NCI-H1417 (cell line): ENCODE data around the gene FLRT2.

Experiments
- DNase-seq, 3 experiments: peaks; one replicate each; lab custom pipeline; 2025; lab: John Stamatoyannopoulos, UW

Gene FLRT2

DNA sequence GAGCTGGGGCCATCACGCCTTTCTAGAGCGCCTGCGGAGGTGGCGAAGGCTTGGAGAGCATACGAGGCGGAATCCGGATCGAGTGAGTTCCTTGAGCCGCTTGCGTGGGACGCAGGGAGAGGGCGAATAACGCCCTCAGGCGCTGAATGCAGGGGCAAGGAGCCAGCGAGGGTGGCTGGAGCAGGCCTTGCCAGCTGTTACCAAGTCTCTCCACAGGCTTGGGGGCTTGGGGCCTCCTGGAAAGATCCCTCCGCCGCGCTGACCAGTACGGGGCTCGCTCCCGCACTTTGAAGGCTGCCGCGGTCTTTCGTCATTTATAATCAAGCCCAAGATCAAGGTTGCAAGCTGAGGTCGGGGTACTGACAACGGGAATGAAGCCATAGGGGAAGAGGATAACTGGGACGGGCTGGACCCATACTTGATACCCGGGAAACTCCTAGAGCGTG lies 1.2 kb downstream of the FLRT2 start:
- peak in 2 of 3 experiments; percentile 76 to 81 for DNase-seq

DNA sequence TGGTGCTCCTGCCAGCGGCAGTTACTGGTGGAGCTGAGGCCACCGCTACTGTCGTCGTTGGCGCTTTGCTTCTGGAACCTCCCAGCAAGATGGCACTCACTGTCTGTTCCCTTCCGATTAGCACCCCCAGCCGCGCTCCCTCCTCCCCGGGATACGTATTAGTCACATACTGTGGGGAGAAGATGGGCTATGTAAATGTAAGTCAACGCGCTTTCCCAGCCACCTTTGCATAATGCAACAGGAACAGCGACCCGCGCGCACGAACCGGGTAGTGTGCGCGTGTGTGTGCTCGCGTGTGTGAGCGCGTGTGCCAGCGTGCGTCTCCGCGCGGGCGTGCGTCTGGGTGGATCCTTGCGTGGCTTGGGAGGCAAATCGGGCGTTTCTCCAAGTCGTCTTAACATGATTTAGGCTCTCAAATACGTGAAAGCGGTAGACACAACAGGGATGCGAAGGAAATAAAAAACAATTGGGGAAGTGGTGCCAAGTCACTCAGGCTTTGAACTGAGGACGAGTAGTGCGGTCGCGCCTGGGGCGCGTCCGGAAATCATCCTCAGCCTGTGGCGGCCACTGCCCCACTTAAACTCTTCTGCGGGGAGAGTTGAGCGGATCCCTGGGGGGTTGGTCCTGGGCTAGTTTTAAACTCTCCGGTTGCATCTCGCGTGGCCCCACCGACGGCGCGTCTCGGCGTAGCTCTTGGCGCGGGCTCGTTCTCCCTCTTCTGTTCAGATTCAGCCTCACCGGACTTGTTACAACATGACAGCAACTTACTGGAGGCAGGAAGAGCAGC lies 1.8 kb downstream of the FLRT2 start:
- peak; percentile 64 to 83 (median 81) for DNase-seq

DNA sequence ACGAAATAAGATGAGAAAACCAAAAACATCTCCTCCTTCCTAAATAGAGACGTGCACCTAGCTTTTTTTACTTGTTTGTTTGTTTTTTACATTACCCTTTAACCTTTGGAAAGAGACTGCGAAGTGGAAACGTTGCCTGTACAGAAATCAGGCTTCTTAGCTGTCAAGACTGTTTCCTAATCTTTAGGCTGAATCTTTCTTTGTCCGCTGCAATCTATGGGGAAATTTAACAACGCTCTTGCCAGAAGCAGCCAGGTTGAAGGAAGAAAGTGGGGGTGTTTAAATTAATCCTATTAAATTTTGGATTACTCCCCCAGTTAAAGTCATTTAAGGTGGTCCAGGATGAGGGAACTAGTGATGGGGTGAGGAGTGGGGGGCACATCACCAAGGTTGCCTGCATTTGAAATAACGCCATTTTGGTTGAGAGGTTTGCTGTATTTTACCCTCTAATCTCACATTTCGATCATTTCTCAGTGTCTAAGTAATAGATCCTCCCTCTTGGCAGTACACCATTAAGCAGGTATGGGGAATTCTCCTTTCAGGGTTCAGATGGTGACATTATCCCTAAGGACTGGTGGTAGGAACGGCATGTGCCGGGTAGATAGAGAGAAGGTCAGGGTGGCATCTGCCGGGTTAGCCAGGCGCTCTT lies 2.6 kb downstream of the FLRT2 start:
- DNase-seq: peak in 2 of 3 experiments; percentile 60 to 62

DNA sequence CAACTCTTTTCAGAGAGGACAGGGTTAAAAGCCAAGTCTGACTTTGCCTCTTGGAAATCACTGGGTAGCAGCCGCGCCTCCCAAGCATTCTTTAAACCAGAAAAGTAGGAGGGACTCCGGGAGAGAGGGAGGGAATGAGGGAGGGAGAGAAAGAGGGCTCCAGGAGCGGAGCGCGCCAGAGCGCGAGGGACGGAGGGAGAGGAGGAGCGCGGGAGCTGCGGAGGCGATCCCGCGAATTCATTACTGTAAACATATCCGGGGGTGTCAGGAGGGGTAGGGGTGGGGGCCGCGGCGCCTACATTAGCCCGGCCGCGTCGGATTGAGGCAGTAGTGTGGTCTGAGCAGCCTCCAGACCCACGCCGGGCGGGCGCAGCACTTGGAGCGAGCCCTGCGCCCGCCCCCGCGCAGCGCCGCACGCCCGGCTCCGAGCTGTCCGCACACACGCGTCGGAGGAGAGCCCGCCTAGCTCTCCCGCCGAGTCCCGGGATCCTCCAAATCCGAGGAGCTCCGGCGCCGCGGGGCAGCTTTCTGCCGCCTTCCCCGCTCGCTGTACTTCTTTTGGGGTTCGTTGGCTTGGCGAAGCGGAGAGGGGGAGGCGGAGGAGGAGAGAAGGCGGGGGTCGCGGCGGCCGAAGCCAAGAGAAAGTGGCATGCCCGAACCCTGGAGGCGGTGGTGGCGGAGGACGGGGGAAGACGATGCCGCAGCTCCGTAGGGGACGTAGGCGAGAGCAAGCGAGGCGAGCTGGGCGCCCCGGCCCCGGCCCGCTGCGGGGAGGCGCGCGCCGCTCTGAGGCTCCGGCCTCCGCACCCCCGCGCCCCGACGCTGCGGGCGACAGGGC lies 3.3 kb downstream of the FLRT2 start:
- DNase-seq: peak; percentile 65 to 83 (median 82)

DNA sequence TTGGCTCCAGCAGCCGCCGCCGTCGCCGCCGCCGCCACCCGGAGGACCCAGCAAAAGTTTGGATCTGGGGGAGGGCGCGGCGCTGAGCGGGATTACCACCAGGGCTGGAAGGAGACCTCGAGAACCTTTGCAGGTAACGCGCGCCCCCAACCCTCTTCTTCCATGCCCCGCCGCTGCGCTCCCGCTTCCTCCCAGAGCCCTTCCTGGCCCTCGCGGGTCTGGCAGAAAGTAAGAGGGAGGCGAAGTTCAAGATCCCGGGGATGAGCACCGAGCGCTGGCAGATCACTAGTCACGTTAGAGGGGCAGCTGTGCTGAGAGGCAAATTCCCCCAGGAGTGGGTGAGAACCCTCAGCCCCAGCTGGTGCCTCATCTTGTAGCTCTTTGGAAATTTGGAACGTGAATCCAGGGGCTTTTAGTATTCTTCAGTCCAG lies 3.9 kb downstream of the FLRT2 start:
- peak; percentile 61 to 79 (median 72) for DNase-seq

DNA sequence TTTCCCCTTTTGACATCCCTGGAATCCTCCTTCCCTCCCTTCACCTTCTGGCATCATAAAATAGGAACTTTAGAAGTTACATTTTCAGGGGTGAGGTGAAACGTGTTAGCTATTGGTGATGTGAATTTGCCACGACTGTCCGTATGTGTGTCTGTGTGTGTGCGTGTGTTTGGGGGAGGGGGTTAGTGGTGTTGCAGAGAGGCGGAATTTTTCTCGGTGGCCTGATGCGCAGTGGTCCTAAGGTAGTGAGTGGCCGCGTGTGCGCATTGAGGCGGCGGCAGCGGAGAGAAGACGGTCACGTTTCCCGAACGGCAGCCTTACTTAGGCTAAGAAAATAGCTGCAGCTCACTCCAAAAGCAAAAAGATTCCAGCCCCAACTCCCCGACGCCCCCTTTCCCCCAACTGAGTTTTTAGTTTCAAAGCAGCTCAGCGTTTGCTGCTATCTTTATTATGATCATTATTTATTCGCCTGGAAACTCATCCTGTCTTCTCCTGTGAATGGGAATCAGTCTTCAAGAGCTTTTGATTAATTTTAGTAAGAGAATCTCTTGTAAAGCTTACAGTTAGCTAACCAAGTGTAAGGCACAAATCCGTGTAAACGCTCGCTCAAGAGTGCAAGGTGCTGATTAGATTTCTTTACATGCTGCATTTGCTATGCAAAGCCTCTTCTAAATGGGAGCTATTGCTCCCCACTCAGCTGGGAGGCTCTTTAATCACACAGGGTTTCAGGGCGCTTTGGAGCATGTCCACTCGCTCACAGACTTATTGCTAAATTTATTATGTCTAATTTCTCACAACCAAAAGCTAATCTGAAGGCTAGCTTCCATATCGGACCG lies 4.7 kb downstream of the FLRT2 start:
- peak in 1 of 3 experiments; percentile 10 for DNase-seq

DNA sequence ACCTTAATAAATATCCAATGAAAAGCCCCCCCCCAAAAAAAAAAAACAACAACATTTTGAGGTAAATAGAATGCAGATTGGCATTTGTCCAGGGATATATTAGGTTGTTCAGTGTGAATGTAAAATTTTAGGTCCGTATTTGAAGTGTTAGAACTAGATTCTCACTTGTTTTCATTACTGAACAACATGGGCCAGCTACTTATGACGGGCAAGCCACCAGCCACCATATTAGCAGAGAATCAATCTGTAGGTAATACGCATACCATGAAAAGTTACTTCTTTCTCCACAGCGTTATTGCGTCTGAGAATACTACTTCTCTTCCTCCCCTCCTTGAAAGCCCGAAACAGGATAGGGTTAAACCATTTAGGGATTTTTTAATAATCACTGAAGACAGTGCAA lies 5.4 kb downstream of the FLRT2 start:
- no peak for DNase-seq

DNA sequence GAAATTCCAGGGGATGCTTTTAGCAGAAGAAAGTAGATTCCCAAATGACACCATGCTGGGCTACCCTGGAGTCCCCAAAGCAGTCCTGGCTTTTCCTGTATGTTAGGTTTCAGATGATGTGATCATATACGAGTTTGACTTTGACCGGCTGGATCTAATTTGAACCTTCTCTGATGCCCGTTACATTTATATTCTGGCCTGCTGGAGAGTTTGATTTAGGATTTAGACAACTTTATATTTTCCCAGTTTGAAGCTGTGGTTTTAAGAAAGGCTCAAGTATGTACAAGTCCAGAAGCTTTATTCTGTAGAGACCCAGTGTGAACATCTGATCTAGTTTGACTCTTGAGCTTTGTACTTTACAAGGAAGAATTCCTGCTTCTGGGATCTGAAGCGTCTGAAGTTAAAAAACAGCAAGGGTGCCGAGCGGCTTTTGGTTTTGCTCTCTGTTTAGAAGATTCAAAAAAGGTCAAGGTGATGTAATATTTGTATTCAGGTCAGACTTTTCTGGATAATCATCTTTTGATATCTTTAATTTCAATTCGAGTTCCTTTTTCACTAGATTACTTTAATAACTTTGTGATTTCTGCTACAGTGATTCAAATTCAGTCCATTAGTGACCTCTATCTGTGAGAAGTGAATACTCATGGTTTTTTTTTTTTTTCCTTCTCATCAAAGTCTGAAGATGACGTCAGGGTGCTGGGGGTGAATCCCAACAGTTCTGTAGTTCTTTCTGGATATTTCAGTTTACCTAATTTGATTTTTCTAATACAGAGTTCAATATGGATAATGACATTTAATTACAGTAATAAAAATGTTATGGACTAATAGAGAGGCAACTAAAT lies 6.3 kb downstream of the FLRT2 start:
- DNase-seq: peak in 1 of 3 experiments; percentile 52

DNA sequence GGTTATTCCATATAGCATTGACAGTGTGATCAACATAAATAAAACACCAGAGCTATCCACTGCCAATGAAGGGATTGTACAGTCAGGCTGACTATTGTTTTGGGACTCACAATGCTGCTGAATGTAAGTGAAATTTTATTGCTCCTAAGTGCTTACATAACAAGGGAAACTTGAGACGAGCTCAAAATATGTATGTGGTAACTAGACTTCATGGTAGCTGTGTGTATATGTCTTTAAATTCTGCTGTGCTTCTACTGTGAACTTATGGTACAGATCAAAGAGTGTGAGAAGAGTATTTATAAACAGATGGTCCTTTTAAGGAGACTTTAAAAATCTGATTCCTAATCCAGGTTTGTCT lies 6.9 kb downstream of the FLRT2 start:
- peak in 2 of 3 experiments; percentile 52 to 73 for DNase-seq

DNA sequence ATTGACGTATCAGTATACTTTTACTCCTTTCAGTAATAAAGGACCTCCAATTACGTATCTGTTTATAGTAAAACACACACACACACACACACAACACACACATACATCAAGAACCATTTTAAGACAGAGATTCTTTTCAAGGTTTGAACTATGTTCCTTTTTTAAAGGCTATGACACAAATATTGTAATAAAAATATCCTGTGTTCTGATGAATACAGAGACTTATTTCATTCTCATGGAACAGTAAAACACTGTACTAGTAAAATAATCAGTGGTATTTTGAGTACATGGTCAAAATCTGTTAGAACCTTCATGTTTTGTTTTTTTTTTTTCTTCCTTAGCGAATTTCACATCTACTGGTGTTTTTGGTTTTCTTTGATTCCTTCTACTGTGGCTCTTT lies 7.6 kb downstream of the FLRT2 start:
- DNase-seq: no peak

DNA sequence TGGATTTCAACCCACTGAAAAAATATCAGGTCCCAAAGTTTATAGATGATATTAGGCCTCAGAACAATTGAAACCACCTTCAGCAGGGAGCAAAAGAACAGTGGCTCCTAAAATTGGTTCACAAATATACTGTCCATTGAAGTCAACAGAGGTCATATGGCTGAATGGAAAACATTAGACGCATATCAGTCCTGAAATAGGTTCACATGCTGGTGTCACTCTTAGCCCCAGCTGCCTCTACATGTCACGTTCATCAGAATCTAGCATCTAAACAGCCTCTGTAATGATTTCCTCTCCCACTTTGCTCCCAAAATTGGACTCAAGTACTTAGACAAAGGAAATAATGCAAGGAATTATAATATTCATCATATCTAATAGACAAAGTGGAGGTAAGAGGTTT lies 8.7 kb downstream of the FLRT2 start:
- no peak for DNase-seq

DNA sequence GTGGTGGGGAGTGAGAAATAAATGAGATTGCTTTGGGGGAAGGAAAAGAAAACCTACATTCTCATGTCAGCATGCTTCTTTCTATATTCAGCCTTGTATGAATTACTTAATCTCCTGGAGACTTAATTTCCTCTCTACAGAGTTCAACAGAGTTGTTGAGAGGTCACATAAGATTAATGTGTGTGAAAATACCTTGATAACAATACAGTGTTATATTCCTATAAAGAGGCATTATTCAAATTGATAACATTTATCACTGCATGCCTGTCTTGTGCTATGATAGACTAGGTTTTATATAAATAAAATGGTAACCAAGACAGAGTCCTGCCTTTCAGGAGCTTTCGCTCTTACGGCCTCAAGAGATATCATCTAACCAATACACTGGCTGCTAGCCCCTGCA lies 9.6 kb downstream of the FLRT2 start:
- DNase-seq: no peak

DNA sequence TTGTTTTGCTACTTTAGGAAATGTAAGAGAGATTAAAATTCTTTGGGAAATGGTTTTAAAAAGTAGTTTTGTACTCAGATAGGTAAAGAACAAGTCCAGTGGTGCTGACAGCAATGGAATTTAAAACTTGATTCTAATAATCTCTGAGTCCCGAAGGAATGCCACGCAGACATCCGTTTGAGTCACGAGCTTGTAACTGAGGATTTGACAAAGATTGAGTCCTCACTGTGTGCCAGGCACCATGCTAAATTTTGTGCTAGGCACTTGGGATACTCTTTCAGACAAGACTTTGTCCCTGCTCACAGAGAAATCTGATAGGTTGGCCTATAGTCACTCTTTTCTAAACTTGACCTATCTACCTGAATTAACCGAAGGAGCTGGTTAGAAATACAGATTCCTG lies 12.7 kb downstream of the FLRT2 start:
- DNase-seq: no peak

DNA sequence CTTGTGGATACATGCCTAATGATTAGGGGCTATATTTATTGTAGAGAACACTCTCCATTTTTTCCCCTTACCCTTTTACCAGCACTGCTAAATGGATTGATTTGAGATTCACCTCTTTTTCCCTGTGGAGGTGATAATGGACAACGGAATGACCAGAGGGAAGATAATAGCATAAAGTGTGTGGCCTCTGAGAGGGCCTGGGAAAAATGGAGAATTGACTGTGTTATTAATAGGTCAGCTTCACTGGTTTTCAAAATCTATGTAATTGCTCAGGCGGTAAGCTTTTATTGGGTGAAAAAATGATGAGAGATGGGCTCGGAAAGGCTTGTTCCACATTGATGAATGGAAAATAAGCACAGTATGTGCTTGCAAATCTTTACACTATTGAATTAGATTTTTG lies 15.8 kb downstream of the FLRT2 start:
- no peak for DNase-seq

DNA sequence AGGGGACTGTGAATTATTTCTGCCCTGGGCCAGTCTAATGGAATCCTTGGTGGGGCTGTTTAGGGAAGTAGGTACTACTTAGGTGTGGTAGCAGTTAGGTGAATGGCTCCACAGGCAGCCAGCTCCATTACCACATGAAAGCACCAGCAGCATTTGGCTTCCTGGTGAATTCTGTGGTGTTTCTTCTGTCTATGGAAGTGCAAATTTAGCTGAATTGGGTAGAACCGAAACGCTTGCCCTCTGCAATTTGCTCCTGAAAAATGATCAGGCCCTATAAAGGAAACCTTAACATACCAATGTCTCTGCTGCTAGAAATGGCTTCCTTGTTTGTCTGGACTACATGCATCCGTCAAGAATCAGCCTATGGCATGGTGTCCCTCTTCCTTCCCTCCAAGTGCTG lies 16.4 kb downstream of the FLRT2 start:
- no peak for DNase-seq

DNA sequence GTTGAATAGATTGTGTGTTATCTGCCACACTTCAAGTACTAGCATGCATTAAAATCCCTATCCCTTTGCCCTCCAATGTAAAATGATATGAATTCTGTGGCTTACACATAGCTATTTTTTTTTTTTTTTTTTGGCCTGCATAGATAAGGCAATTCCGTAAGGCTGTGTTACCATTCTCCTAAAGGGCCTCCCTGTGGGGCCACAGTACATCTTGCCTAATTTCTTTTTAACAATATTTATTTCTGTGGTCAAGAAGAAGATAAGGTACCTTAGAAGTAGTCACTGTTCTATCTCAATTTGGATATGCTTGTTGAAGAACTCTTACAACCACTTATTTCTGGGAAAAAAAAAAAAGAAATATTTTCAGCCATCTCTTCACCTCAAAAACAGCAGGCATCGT lies 19.8 kb downstream of the FLRT2 start:
- DNase-seq: no peak

DNA sequence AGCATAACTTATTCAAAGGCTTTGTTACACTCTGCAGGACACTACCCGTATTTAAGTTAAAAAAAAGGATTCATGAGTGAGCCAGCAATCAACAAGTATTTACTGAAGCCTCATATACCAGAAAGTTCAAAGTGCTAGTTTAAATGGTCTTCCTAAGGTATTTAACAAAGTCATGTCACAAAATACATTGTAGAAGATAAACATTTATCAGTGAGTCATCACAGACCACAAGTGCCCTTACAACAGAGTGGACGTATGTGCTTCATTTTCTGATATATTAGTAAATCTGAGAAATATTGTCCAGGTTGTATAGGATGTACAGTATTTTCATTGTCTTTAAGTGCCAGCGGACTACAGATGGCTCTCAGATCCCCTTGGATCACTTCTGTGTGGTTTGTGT lies 24.2 kb downstream of the FLRT2 start:
- no peak for DNase-seq

DNA sequence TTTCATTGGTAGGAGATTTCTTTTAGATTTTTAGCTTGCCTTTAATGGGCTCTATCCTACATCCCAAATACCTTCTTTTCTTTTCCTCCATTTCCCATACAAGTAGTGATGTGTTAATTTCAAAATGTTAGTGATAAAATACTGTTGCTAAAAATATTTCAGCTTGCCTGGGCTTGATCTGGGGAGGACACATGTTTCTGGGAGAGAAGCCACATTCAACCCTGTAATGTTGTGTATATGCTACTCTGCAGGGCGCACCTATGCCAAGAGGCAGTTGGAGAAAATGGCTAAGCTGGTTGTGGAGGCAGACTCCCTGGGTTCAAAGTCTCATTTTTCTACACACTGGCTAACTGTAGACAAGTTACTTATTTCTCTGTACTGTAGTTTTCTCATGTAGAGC lies 26.3 kb downstream of the FLRT2 start:
- DNase-seq: no peak

DNA sequence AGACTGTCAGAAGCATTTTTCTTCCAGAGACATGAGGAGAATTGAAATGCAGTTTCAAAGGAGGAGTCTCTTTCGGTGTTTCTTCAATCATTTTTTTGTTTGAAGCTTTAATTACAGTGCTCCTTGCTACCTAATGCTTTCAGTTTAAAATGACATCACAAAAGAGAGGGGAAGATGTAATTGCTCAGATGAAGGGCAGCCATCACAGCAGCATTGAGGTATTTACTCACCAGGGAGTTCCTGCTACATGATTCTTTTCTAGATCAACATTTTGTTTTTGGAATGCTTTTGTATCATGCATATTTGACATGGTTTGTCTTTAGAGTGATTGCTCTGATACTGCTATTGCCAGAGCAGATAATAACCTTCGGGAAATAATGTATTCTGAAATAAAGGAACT lies 28.6 kb downstream of the FLRT2 start:
- peak in 1 of 3 experiments; percentile 31 for DNase-seq

DNA sequence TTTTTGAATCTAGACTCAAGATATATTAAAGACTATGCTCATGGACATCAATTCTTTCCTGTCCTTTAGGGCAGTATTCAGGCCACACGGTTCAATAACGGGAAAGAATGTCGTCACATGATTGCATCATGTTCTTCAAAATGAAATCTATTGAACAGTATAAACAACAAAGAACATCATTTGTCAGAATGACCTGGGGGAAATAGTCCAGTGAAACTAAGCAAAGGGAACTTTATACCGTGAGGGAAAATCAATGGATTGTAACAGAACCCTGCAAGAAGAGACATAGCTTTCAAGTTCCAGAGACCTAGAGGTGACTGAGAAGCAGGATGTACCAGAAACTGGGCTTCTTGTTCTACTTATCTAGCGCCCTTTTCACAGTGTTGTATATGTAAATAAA lies 32.7 kb downstream of the FLRT2 start:
- no peak for DNase-seq
